ENCODE measurements around the gene LMBRD2. TPM values are rescaled to one million over a fixed set of nuclear protein-coding genes. Genes with fewer than 3 reads are reported as not detected.
A peak's percentile ranks its signal among the peaks of the same experiment; 100 is the strongest.

Gene LMBRD2
- total RNA-seq, 4 donors from 2014 or later: 5.8 to 18.3 (median 11.3) TPM

- no peak overlapping the region for H3K27ac ChIP-seq
- H3K27me3 ChIP-seq: no peaks in the 10 kb centered on the region
- no peak overlapping the region for H3K4me3 ChIP-seq
- no peak for DNase-seq
- WGBS, 2 donors (ENCODE audit: low coverage in 1 of 2): 68 to 85% methylated on average over 2 of the region's 2 CpGs
- H3K4me1 ChIP-seq: no peaks in the 10 kb centered on the region
- in situ Hi-C loops (cut with MboI; ENCODE audit: low pct_ligation_motif_present in 1 of 4, low pct_unique_long_range_greater_than_20kb in 1 of 4, low sequenced_read_pairs in 3 of 4): no loop called here
- no peak for TF ChIP-seq CTCF (IDR thresholded peaks at IDR 0.05)
- TF ChIP-seq POLR2A (IDR thresholded peaks at IDR 0.05): no peak
- TF ChIP-seq EP300 (IDR thresholded peaks at IDR 0.05; ENCODE audit: low read depth): no peak
- TF ChIP-seq POLR2AphosphoS5 (IDR thresholded peaks at IDR 0.05): no peak
- no peaks in the 10 kb centered on the region for H3K9me3 ChIP-seq
- intact Hi-C loops (cut with DNase I; ENCODE audit: low total_unique reads): no loop called here
- H3K36me3 ChIP-seq: peaks cover 0 to 50% (median 28%) of the 10 kb centered on the region in 4 donors
Measured at GRCh38 chr5:36105819-36106218, 45.9 kb downstream of the LMBRD2 start.

- Histone ChIP-seq H3K36me3 (peaks cover 0 to 18% (median 8%) of the 10 kb centered on the region in 4 donors), H3K9me3 (no peaks in the 10 kb centered on the region), H3K4me3 (no peak overlapping the region), H3K4me1 (no peaks in the 10 kb centered on the region), H3K27ac (no peak overlapping the region), H3K27me3 (no peaks in the 10 kb centered on the region)
- no peak for TF ChIP-seq EP300 (IDR thresholded peaks at IDR 0.05; ENCODE audit: low read depth)
- no peak for TF ChIP-seq POLR2A (IDR thresholded peaks at IDR 0.05)
- no peak for TF ChIP-seq CTCF (IDR thresholded peaks at IDR 0.05)
- no peak for DNase-seq
- intact Hi-C loops (cut with DNase I; ENCODE audit: low total_unique reads): no loop called here
- in situ Hi-C loops (cut with MboI; ENCODE audit: low pct_ligation_motif_present in 1 of 4, low pct_unique_long_range_greater_than_20kb in 1 of 4, low sequenced_read_pairs in 3 of 4): no loop called here
- 96 to 98% methylated on average over 3 of the region's 3 CpGs for WGBS, 2 donors (ENCODE audit: low coverage in 1 of 2)
Measured at GRCh38 chr5:36099748-36100147, 51.9 kb downstream of the LMBRD2 start.

DNA sequence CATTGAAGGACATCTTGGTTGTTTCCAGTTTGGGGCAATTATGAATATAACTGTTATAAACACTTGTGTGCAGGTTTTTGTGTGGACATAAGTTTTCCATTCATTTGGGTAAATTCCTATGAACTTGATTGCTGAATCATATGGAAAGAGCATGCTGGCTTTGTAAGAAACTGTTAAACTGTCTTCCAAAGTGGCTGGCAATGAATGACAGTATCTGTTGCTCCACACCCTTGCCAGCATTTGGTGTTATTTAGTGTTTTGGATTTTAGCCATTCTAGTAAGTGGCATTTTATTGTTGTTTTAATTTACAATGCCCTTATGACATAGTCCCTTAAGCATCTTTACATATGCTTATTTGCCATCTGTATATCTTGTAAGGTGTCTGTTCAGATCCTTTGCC is 55.2 kb downstream of the LMBRD2 start:
- no peaks in the 10 kb centered on the region for H3K4me1 ChIP-seq
- no peaks in the 10 kb centered on the region for H3K27me3 ChIP-seq
- intact Hi-C loops (cut with DNase I; ENCODE audit: low total_unique reads): no loop called here
- H3K9me3 ChIP-seq: no peaks in the 10 kb centered on the region
- no peaks in the 10 kb centered on the region for H3K36me3 ChIP-seq
- no peak for TF ChIP-seq CTCF (IDR thresholded peaks at IDR 0.05)
- no peak for TF ChIP-seq POLR2AphosphoS5 (IDR thresholded peaks at IDR 0.05)
- TF ChIP-seq EP300 (IDR thresholded peaks at IDR 0.05; ENCODE audit: low read depth): no peak
- TF ChIP-seq POLR2A (IDR thresholded peaks at IDR 0.05): no peak
- in situ Hi-C loops (cut with MboI; ENCODE audit: low pct_ligation_motif_present in 1 of 4, low pct_unique_long_range_greater_than_20kb in 1 of 4, low sequenced_read_pairs in 3 of 4): no loop called here
- H3K27ac ChIP-seq: no peak overlapping the region
- DNase-seq: no peak
- no peak overlapping the region for H3K4me3 ChIP-seq

GRCh38 chr5:36089989-36090388 is 61.7 kb downstream of the LMBRD2 start:
- no peak for DNase-seq
- TF ChIP-seq POLR2AphosphoS5 (IDR thresholded peaks at IDR 0.05): no peak
- peak in 1 of 5 experiments; percentile 4 for TF ChIP-seq CTCF (IDR thresholded peaks at IDR 0.05)
- Histone ChIP-seq H3K4me3 (no peak overlapping the region), H3K27ac (no peak overlapping the region), H3K4me1 (no peaks in the 10 kb centered on the region), H3K36me3 (no peaks in the 10 kb centered on the region), H3K27me3 (no peaks in the 10 kb centered on the region), H3K9me3 (peaks cover 0 to 3% of the 10 kb centered on the region in 2 donors)
- in situ Hi-C loops (cut with MboI; ENCODE audit: low pct_ligation_motif_present in 1 of 4, low pct_unique_long_range_greater_than_20kb in 1 of 4, low sequenced_read_pairs in 3 of 4) (no loop called here), intact Hi-C loops (cut with DNase I; ENCODE audit: low total_unique reads) (no loop called here)
- WGBS, 2 donors (ENCODE audit: low coverage in 1 of 2): 65% methylated on average over 2 of the region's 2 CpGs; no CpG with 5 or more reads in 1 of the 2 donors
